Stomach smooth muscle (tissue), 2 donors: ENCODE results near the gene ANKRD23.

Experiments
- H3K27ac ChIP-seq: one replicate; pipeline ENCODE4 v1.7.0; 2013; ENCODE audit warnings: mild to moderate bottlenecking, low read length, inconsistent platforms
- H3K27me3 ChIP-seq, 2 donors: one replicate each; pipeline ENCODE4 v1.7.0; 2013; ENCODE audit warnings: low read length in 2 of 2; ENCODE audit not compliant: insufficient read depth in 2 of 2, control insufficient read depth in 1 of 2
- H3K36me3 ChIP-seq, 2 donors: one replicate each; pipeline ENCODE4 v1.7.0; 2013; ENCODE audit warnings: low read length in 2 of 2; ENCODE audit not compliant: control insufficient read depth in 2 of 2, insufficient read depth in 2 of 2
- H3K4me1 ChIP-seq: one replicate; pipeline ENCODE4 v1.7.0; 2013; ENCODE audit warnings: low read length; ENCODE audit not compliant: control insufficient read depth, insufficient read depth
- H3K4me3 ChIP-seq, 2 donors: one replicate each; pipeline ENCODE4 v1.7.0; 2013; ENCODE audit warnings: low read length in 2 of 2
- H3K9ac ChIP-seq, 2 donors: one replicate each; pipeline ENCODE4 v1.7.0; 2013; ENCODE audit warnings: low read length in 2 of 2, mild to moderate bottlenecking in 1 of 2
- H3K9me3 ChIP-seq, 2 donors: one replicate each; pipeline ENCODE4 v1.7.0; 2013; ENCODE audit warnings: low read length in 2 of 2; ENCODE audit not compliant: control insufficient read depth in 2 of 2
- donor health status: healthy.
- donor health status: Pancreatic carcinoma.

The ANKRD23 gene

GRCh38 chr2:96876269-96877041 is 32.6 kb upstream of the ANKRD23 start:
- Histone ChIP-seq H3K9me3 (no peaks in the 10 kb centered on the region), H3K36me3 (no peaks in the 10 kb centered on the region), H3K27me3 (no peaks in the 10 kb centered on the region), H3K4me1 (peaks cover 6% of the 10 kb centered on the region), H3K4me3 (no peak overlapping the region), H3K9ac (no peak overlapping the region), H3K27ac (no peak overlapping the region)

DNA sequence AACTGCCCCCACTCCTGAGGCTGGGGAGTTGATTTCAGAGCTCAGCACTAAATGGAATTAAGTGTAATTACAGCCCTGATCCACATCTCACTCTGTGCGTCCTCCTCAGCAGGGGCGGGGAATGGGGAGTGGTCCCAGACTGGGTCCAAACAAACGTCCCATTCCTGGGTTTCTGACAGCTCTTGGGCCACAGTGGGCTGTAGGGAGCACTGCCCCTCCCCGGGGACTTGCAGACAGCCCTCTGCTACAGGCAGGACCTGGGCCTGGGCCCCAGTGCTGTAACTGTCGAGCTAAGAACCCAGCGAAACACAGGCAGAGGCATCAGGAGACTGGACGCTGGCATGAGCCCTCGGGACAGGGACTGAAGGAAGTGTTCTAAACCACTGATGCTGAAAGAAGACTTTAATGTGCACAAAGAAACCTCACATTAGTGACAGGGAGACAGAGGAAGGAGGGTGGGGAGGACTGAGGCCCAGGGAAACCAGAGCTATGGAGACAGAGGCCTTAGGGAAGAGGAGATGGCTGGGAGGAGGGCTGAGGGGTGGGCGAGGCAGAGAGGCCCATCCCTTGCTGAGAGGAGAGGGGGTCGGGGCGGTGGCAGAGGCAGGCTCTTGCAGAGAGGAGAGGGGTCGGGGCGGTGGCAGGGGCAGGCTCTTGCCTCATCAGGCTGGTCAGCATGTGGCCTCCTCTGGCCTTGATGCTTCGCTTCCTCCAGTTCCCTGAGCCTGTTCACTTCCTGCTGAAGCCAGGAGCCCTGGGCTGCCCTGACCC is 31.9 kb upstream of the ANKRD23 start:
- H3K4me3 ChIP-seq, result no peak overlapping the region
- H3K9ac ChIP-seq, result no peak overlapping the region
- H3K27me3 ChIP-seq, result no peaks in the 10 kb centered on the region
- H3K4me1 ChIP-seq, result peaks cover 13% of the 10 kb centered on the region
- H3K36me3 ChIP-seq, result no peaks in the 10 kb centered on the region
- H3K27ac ChIP-seq, result no peak overlapping the region
- H3K9me3 ChIP-seq, result no peaks in the 10 kb centered on the region

DNA sequence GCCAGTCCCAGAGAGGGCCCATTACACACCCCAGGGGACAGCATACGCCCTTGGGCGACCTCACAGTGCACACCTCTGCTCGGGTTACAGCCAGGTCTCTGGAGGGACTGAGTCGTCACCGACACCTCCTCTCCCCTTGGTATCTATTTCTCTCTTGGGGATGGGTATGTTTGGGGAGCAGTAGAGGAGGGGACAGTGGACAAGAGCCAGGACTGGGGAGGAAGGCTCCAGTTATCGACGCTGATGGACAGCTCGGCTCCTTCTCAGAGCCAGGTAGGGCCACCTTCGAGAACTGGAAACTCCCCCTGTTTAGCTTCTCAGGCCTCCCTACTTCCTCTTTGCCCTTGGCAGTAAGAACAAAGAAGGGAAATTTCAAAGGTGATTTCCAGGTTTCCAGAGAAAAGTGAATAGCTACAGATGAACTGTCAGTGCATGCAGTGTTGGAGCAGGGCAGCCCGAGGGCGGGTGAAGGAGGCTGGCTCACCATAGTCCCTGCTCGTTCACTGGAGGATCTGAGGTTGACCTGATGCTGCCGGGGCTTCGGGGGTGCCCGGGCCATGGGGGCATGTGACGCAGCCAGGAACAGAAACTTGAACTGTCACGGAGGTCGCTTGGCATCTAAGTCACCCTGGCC is 30.5 kb upstream of the ANKRD23 start:
- Histone ChIP-seq H3K27me3 (no peaks in the 10 kb centered on the region), H3K27ac (peak overlapping the region; percentile 11), H3K9me3 (no peaks in the 10 kb centered on the region), H3K4me3 (no peak overlapping the region), H3K9ac (no peak overlapping the region), H3K36me3 (no peaks in the 10 kb centered on the region), H3K4me1 (peaks cover 18% of the 10 kb centered on the region)

DNA sequence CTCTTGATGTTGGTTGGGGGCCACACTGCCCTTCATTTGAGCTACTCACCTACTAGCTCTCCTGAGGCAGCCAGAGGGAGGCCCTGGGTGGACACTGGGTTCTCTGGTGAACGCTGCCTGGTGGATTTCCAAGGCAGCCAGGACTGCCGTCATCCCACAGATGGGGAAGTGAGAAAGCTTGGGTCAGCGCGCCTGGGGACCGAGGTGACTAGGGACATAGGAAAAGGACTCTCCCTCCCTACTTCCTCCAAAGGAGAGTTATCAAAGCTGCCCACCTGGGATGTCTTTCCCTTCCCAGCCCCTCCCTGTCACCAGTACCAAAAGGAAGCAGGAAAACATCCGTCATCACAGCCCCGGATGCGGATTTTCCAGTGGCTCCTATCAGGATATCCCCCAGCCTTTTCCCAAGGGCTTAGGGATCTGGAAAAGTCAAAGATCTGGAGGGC is 29.9 kb upstream of the ANKRD23 start:
- Histone ChIP-seq H3K4me3 (no peak overlapping the region), H3K9ac (no peak overlapping the region)

GRCh38 chr2:96872591-96873349 is 28.9 kb upstream of the ANKRD23 start:
- Histone ChIP-seq H3K9ac (no peak overlapping the region), H3K27me3 (no peaks in the 10 kb centered on the region), H3K9me3 (no peaks in the 10 kb centered on the region), H3K4me1 (peaks cover 24% of the 10 kb centered on the region), H3K27ac (no peak overlapping the region), H3K36me3 (no peaks in the 10 kb centered on the region), H3K4me3 (no peak overlapping the region)

More for the DNA sequence above, 29.9 kb upstream of the ANKRD23 start:
- Histone ChIP-seq H3K9me3 (no peaks in the 10 kb centered on the region), H3K4me1 (peaks cover 18% of the 10 kb centered on the region), H3K36me3 (no peaks in the 10 kb centered on the region), H3K27ac (peak overlapping the region; percentile 11), H3K27me3 (no peaks in the 10 kb centered on the region)

GRCh38 chr2:96870626-96871255 is 26.9 kb upstream of the ANKRD23 start:
- Histone ChIP-seq H3K9ac (peak overlapping the region; percentile 90 to 92), H3K27me3 (no peaks in the 10 kb centered on the region), H3K36me3 (peaks cover 6 to 16% of the 10 kb centered on the region in 2 donors), H3K4me3 (peak overlapping the region; percentile 86 to 88), H3K27ac (peak overlapping the region; percentile 93), H3K4me1 (peaks cover 43% of the 10 kb centered on the region), H3K9me3 (no peaks in the 10 kb centered on the region)

DNA sequence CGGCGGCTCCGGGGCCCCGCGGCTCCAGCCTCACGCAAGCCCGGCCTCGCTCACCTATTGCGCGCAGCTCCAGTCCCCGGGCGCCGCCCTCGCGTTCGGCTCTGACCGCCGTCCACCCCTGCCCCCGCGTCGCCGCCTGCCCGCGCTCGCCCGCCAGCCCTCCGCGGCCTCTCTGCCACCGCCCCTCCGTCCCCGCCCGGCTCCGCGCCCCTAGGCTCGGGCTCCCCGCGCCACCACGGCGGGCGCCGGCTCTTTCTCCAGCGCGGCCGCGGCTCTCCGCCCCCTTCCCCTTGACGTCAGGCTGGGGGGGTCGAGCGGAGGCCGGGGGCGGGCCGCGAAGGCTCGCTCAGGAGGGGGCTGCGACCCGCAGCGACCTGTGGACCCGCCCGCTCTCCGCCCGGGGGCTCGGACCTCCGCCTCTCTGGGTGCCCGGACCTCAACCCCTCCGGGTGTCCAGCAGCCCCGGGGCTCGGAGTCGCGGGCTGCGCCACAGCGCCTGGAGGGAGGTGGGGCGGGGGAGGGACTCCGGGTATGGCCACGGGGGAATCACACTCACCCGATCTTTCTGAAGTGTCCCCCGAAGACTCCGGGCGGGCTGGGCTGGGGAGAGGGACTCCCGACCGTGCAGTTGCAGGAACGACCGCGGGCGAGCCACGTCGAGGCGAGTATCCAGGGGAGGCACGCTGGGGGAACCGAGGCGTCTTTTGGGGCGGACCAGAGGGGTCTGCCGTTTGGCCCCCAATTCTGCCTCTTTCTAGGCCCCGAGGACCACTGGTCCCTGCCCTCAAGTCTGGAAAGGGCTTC is 26.2 kb upstream of the ANKRD23 start, which contains the start of gene SEMA4C:
Gene SEMA4C, minus strand, starts transcription at position 259 of the 804 bp plus-strand sequence. CDS start 2,194 bp downstream, outside the sequence.
- Histone ChIP-seq H3K9ac (peak within 1 kb of the TSS; percentile 90 to 95), H3K4me1 (peaks cover 49% of the 10 kb centered on the region), H3K36me3 (peaks cover 13 to 23% of the 10 kb centered on the region in 2 donors), H3K9me3 (no peaks in the 10 kb centered on the region), H3K4me3 (peak within 1 kb of the TSS; percentile 86 to 88), H3K27me3 (no peaks in the 10 kb centered on the region), H3K27ac (peak within 1 kb of the TSS; percentile 95)

DNA sequence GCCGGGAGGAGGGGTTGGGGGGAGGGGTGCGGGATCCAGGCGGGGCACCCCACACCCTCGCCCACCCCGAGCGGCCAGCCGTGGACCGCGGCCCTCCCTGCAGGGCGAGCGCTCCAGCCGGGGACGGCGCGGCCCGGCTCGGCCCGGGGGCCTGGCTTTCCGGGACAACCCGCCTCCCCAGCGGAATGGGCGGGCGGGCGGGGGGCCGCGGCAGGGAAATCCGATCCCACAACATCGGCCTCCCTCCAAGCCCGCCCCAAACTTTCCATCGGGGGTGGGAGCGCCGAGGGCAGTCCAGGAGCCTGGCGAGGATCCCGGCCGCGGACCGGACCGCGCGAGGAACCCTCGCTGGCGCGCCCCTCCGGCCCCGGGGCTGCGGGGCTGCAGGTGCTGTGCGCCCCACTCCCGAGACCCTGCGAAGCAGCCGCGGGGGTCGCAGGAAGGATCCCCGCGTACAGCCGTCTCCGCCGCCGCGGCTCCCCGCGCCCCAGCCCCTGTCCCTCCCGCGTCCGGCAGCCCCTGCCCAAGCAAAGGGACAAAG is 25.5 kb upstream of the ANKRD23 start:
- Histone ChIP-seq H3K4me3 (peak overlapping the region; percentile 86 to 88), H3K36me3 (peaks cover 20 to 30% of the 10 kb centered on the region in 2 donors), H3K27ac (peak overlapping the region; percentile 95), H3K4me1 (peaks cover 56% of the 10 kb centered on the region), H3K27me3 (no peaks in the 10 kb centered on the region), H3K9me3 (no peaks in the 10 kb centered on the region), H3K9ac (peak overlapping the region; percentile 90 to 95)

GRCh38 chr2:96868555-96869280 is 24.9 kb upstream of the ANKRD23 start:
- peak overlapping the region; percentile 95 for H3K27ac ChIP-seq
- H3K4me3 ChIP-seq, result peak overlapping the region; percentile 84 to 86
- H3K27me3 ChIP-seq, result no peaks in the 10 kb centered on the region
- H3K9me3 ChIP-seq, result no peaks in the 10 kb centered on the region
- H3K36me3 ChIP-seq, result peaks cover 24 to 36% of the 10 kb centered on the region in 2 donors
- H3K9ac ChIP-seq, result peak overlapping the region; percentile 84 to 95
- peaks cover 55% of the 10 kb centered on the region for H3K4me1 ChIP-seq
